Measurements from ENCODE around the gene GABARAP. TPM values are rescaled to one million over a fixed set of nuclear protein-coding genes. Genes with fewer than 3 reads are reported as not detected.
A peak's percentile ranks its signal among the peaks of the same experiment; 100 is the strongest.

Gene GABARAP
- total and polyA plus RNA-seq, 2 of the 13 experiments (the other 11 are each of a cell fraction or from before 2014, with no cell fraction given), result 161 to 310 TPM

DNA sequence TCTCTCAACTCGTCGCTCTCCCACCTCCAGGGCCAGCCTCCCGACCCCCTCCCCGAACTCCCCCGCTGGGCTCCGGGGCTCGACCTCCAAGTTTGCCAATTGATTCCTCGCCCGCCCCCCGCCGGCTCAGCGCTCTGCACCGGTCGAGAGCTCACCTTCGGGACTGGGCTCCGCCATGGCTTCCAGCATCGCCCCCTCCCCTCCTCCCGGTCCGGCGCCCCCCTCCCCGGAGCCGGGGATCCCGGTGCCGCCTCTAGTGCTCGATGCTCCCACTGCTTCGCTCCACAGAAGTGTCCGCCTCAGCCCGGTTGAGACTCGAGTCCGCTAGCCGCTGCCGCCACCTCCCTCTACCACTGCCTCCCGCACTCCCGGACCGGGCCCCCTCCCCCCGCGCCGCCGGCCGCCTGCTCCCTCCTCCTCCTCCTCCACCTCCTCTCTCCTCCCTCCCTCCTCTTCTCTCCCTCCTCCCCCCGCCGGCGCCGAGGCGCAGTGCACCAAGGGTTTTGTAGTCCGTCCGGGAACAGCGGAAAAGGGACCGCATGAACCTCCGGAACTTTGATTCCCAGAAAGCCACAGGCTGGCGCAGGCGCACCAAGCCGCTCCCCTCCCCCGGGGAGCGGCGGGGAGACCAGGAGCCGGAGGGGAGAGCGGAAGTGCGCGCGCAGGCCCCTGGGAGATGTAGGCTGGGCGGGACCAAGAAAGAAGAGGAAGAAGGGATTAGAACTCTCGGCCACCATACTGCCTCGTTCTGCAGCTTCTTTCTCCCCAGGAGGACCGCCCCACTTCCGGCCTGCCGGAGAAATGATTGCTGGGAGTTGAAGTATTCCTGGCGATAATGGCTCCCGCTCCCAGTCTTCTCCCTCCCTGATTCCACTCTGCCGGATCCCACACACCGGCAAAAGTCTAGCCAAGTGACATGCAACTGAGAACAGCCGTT is 2.9 kb downstream of the GABARAP start, which contains the start of gene PHF23 (continued):
- peak; percentile 87 for TF ChIP-seq GMEB1 (CRISPR knock-in tag; IDR thresholded peaks at IDR 0.05; ENCODE audit: borderline replicate concordance)
- TF ChIP-seq, protein P1, sequence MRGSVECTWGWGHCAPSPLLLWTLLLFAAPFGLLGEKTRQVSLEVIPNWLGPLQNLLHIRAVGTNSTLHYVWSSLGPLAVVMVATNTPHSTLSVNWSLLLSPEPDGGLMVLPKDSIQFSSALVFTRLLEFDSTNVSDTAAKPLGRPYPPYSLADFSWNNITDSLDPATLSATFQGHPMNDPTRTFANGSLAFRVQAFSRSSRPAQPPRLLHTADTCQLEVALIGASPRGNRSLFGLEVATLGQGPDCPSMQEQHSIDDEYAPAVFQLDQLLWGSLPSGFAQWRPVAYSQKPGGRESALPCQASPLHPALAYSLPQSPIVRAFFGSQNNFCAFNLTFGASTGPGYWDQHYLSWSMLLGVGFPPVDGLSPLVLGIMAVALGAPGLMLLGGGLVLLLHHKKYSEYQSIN (CRISPR knock-in tag; IDR thresholded peaks at IDR 0.05; ENCODE audit: borderline replicate concordance), result no peak
- no peak; the same call in 1 of the 2 replicates for TF ChIP-seq SALL2 (CRISPR knock-in tag; IDR thresholded peaks at IDR 0.05)
- TF ChIP-seq NCOR1 (IDR thresholded peaks at IDR 0.05; ENCODE audit: borderline replicate concordance, low read length), result peak; percentile 50; the same call in 1 of the 2 replicates
- TF ChIP-seq, protein P2, sequence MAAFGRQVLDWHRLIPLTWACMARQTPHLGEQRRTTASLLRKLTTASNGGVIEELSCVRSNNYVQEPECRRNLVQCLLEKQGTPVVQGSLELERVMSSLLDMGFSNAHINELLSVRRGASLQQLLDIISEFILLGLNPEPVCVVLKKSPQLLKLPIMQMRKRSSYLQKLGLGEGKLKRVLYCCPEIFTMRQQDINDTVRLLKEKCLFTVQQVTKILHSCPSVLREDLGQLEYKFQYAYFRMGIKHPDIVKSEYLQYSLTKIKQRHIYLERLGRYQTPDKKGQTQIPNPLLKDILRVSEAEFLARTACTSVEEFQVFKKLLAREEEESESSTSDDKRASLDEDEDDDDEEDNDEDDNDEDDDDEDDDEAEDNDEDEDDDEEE (CRISPR knock-in tag; IDR thresholded peaks at IDR 0.05), result no peak
- no peak for TF ChIP-seq ZNF790 (CRISPR knock-in tag; IDR thresholded peaks at IDR 0.05; ENCODE audit: borderline replicate concordance)
- TF ChIP-seq ZBTB43 (CRISPR knock-in tag; conservative IDR thresholded peaks at IDR 0.05), result no peak
- TF ChIP-seq, protein P3, sequence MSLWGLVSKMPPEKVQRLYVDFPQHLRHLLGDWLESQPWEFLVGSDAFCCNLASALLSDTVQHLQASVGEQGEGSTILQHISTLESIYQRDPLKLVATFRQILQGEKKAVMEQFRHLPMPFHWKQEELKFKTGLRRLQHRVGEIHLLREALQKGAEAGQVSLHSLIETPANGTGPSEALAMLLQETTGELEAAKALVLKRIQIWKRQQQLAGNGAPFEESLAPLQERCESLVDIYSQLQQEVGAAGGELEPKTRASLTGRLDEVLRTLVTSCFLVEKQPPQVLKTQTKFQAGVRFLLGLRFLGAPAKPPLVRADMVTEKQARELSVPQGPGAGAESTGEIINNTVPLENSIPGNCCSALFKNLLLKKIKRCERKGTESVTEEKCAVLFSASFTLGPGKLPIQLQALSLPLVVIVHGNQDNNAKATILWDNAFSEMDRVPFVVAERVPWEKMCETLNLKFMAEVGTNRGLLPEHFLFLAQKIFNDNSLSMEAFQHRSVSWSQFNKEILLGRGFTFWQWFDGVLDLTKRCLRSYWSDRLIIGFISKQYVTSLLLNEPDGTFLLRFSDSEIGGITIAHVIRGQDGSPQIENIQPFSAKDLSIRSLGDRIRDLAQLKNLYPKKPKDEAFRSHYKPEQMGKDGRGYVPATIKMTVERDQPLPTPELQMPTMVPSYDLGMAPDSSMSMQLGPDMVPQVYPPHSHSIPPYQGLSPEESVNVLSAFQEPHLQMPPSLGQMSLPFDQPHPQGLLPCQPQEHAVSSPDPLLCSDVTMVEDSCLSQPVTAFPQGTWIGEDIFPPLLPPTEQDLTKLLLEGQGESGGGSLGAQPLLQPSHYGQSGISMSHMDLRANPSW (CRISPR knock-in tag; IDR thresholded peaks at IDR 0.05; ENCODE audit: borderline replicate concordance), result no peak
- TF ChIP-seq HBP1 (CRISPR knock-in tag; IDR thresholded peaks at IDR 0.05; ENCODE audit: low read depth), result peak; percentile 53
- no peak for TF ChIP-seq NR2F1 (CRISPR knock-in tag; IDR thresholded peaks at IDR 0.05)
- TF ChIP-seq ZSCAN20 (CRISPR knock-in tag; IDR thresholded peaks at IDR 0.05; ENCODE audit: borderline replicate concordance), result no peak
- no peak for TF ChIP-seq ZNF841 (CRISPR knock-in tag; IDR thresholded peaks at IDR 0.05; ENCODE audit: borderline replicate concordance)
- TF ChIP-seq REXO4 (CRISPR knock-in tag; IDR thresholded peaks at IDR 0.05; ENCODE audit: borderline replicate concordance), result no peak
- TF ChIP-seq RARG (CRISPR knock-in tag; IDR thresholded peaks at IDR 0.05; ENCODE audit: low read depth), result no peak
- no peak for TF ChIP-seq ZNF343 (CRISPR knock-in tag; IDR thresholded peaks at IDR 0.05)
- peak; percentile 77; the same call in 1 of the 2 replicates for TF ChIP-seq ZNF784 (CRISPR knock-in tag; IDR thresholded peaks at IDR 0.05; ENCODE audit: borderline replicate concordance)
